ENCODE measurements around the gene DNAH17. TPM values are rescaled to one million over a fixed set of nuclear protein-coding genes. Genes with fewer than 3 reads are reported as not detected.

The DNAH17 gene
- polyA plus RNA-seq, 3 donors, result 0.01 to 0.51 (median 0.11) TPM

- WGBS (ENCODE audit: insufficient coverage), result 90% methylated on average over 5 of the region's 6 CpGs
- Histone ChIP-seq H3K4me3 (replicated peaks in 1 of 3; ENCODE audit: low read depth in 2 of 3, low read length in 3 of 3) (no peak overlapping the region), H3K9me3 (replicated peaks in 1 of 2; ENCODE audit: control insufficient read depth in 1 of 2, insufficient read depth in 1 of 2, low read length in 2 of 2) (no peaks in the 10 kb centered on the region), H3K9ac (ENCODE audit: insufficient read depth, low read length, poor library complexity, severe bottlenecking) (no peak overlapping the region), H3K79me2 (ENCODE audit: insufficient read depth, low read length) (no peaks in the 10 kb centered on the region), H3K36me3 (replicated peaks in 1 of 2; ENCODE audit: control insufficient read depth in 1 of 2, insufficient read depth in 2 of 2, low read length in 2 of 2) (no peaks in the 10 kb centered on the region), H2AFZ (ENCODE audit: insufficient read depth, low read depth, low read length, poor library complexity, severe bottlenecking) (no peak overlapping the region), H3K27me3 (ENCODE audit: control insufficient read depth in 2 of 2, insufficient read depth in 2 of 2, low read length in 2 of 2) (no peaks in the 10 kb centered on the region), H3K27ac (ENCODE audit: low read depth in 1 of 2, low read length in 2 of 2) (no peak overlapping the region), H4K20me1 (ENCODE audit: insufficient read depth, low read length) (no peaks in the 10 kb centered on the region), H3K4me2 (replicated peaks; ENCODE audit: extremely low read depth, low read length, poor library complexity, severe bottlenecking) (no peak overlapping the region), H3K4me1 (ENCODE audit: control insufficient read depth in 1 of 2, insufficient read depth in 2 of 2, low read length in 2 of 2) (peaks cover 8 to 9% of the 10 kb centered on the region in 2 donors)
- H3K4me3 Mint-ChIP-seq, result no peak overlapping the region
- intact Hi-C loops (cut with micrococcal nuclease), result loop anchor here in 1 of 2 donors (5.0 kb wide), 1 partner anchor 58 kb away; no protein-coding TSS in a partner anchor
- peaks cover 0 to 2% (median 0%) of the 10 kb centered on the region in 7 donors for H3K9me3 Mint-ChIP-seq
- no peaks in the 10 kb centered on the region for H3K36me3 Mint-ChIP-seq
- no peak for TF ChIP-seq CTCF (IDR thresholded peaks at IDR 0.05)
- peaks cover 2 to 11% (median 5%) of the 10 kb centered on the region in 3 donors for H3K27me3 Mint-ChIP-seq (ENCODE audit: low read depth in 3 of 3)
- peaks cover 26% of the 10 kb centered on the region for H3K4me1 Mint-ChIP-seq
- peak overlapping the region in 3 of 7 donors; percentile 13 to 41 (median 23) for H3K27ac Mint-ChIP-seq
- DNase-seq, result no peak
Observed at GRCh38 chr17:78534492-78535272, 42.5 kb downstream of the DNAH17 start.

DNA sequence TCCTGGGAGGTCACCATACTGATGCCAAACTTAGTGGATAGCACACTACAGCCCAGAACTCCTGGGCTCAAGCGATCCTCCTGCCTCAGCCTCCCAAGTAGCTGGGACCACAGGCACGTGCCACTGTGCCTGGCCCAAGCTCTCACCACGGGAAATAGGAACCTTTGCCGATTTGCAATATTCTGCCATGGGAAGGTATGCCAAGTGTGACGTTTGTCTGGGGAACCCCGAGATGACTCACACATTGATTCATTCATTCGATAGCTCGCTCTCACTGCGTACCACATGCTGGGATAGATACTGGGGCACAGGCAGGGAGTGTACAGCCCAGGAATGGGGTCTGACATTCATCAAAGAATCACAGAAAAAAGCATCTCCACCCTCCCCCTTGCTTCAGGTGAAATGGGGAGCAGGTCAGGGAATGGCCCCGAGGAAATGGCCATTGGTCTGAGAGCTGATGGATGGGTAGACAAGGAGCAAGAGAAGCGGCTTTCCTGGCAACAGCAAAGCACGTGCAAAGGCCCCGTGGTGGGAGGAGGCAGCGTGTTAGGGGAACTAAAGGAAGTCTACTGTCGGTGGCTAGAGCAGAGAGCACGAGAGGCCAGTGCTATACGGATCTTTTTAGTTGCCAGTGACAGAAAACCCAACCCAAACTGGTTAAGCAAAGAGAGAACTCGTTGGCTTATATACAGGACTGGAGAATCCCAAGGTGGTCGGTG, 44.1 kb downstream of the DNAH17 start:
- peaks cover 0 to 2% (median 0%) of the 10 kb centered on the region in 7 donors for H3K9me3 Mint-ChIP-seq
- no peaks in the 10 kb centered on the region for H4K20me1 ChIP-seq (ENCODE audit: insufficient read depth, low read length)
- WGBS (ENCODE audit: insufficient coverage), result 92% methylated on average over 13 of the region's 19 CpGs

More for the DNA sequence above, 44.1 kb downstream of the DNAH17 start:
- Mint-ChIP-seq H3K27ac (peak overlapping the region in 4 of 7 donors; percentile 18 to 76 (median 30)), H3K4me3 (no peak overlapping the region), H3K36me3 (no peaks in the 10 kb centered on the region), H3K4me1 (peaks cover 24% of the 10 kb centered on the region), H3K27me3 (ENCODE audit: low read depth in 3 of 3) (peaks cover 4 to 6% (median 5%) of the 10 kb centered on the region in 3 donors)
- Histone ChIP-seq H3K27ac (ENCODE audit: low read depth in 1 of 2, low read length in 2 of 2) (no peak overlapping the region), H3K9ac (ENCODE audit: insufficient read depth, low read length, poor library complexity, severe bottlenecking) (no peak overlapping the region), H3K36me3 (replicated peaks in 1 of 2; ENCODE audit: control insufficient read depth in 1 of 2, insufficient read depth in 2 of 2, low read length in 2 of 2) (no peaks in the 10 kb centered on the region), H2AFZ (ENCODE audit: insufficient read depth, low read depth, low read length, poor library complexity, severe bottlenecking) (no peak overlapping the region), H3K4me2 (replicated peaks; ENCODE audit: extremely low read depth, low read length, poor library complexity, severe bottlenecking) (no peak overlapping the region), H3K27me3 (ENCODE audit: control insufficient read depth in 2 of 2, insufficient read depth in 2 of 2, low read length in 2 of 2) (no peaks in the 10 kb centered on the region), H3K9me3 (replicated peaks in 1 of 2; ENCODE audit: control insufficient read depth in 1 of 2, insufficient read depth in 1 of 2, low read length in 2 of 2) (no peaks in the 10 kb centered on the region), H3K79me2 (ENCODE audit: insufficient read depth, low read length) (no peaks in the 10 kb centered on the region), H3K4me3 (replicated peaks in 1 of 3; ENCODE audit: low read depth in 2 of 3, low read length in 3 of 3) (no peak overlapping the region), H3K4me1 (ENCODE audit: control insufficient read depth in 1 of 2, insufficient read depth in 2 of 2, low read length in 2 of 2) (peaks cover 5% of the 10 kb centered on the region in 2 donors)
- no peak for TF ChIP-seq CTCF (IDR thresholded peaks at IDR 0.05)
- intact Hi-C loops (cut with micrococcal nuclease), result no loop called here
- peak; percentile 48 to 82 (median 56) for DNase-seq

Measured in CD14-positive monocyte (primary cell).